Measurements from ENCODE around the gene MAFG. TPM values are rescaled to one million over a fixed set of nuclear protein-coding genes. Genes with fewer than 3 reads are reported as not detected.

MAFG gene
- total and polyA plus RNA-seq, 2 experiments from 2014 or later, result 16.1 to 27.0 TPM

DNA sequence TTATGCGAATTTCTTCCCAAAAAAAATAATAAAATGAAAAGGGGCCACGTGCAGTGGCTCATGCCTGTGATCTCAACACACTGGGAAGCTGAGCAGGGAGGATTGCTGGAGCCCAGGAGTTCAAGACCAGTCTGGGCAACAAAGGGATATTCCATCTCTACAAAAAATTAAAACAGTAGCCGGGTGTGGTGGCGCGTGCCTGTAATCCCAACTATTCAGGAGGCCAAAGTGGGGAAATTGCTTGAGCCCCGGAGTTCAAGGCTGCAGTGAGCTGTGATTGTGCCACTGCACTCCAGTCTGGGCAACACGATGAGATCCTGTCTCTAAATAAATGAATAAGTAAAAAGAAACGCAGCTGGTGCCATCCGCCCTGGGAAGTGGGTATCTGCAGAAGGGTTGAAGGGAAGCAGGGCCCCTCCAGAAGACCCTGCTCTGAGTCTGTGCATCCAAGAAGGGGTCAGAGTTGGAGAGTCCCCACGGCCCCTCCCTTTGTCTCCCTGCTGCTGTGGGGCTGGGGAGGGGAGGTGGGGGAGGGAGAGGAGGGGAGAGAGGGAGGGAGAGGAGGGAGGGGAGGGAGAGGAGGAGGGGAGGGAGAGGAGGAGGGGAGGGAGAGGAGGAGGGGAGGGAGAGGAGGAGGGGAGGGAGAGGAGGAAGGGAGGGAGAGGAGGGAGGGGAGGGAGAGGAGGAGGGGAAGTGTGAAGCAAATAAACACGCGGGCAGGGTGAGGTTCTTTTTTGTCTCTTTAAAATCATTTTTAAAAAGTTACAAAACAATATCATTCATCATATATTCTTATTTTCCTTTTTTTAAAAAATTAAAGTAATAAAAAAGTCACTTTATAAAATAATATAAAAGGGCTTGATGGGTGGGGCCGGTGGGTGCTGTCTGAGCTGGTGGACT lies 24.5 kb upstream of the MAFG start:
- Histone ChIP-seq H3K4me1 (ENCODE audit: low read depth) (peaks cover 2% of the 10 kb centered on the region), H3K36me3 (no peaks in the 10 kb centered on the region), H3K4me3 (no peak overlapping the region), H3K9me3 (ENCODE audit: low read depth) (no peaks in the 10 kb centered on the region), H3K27me3 (no peaks in the 10 kb centered on the region), H3K27ac (no peak overlapping the region)
- no peak for DNase-seq (ENCODE audit: low read depth in 1 of 2, low spot score in 1 of 2)
- TF ChIP-seq, protein P1, sequence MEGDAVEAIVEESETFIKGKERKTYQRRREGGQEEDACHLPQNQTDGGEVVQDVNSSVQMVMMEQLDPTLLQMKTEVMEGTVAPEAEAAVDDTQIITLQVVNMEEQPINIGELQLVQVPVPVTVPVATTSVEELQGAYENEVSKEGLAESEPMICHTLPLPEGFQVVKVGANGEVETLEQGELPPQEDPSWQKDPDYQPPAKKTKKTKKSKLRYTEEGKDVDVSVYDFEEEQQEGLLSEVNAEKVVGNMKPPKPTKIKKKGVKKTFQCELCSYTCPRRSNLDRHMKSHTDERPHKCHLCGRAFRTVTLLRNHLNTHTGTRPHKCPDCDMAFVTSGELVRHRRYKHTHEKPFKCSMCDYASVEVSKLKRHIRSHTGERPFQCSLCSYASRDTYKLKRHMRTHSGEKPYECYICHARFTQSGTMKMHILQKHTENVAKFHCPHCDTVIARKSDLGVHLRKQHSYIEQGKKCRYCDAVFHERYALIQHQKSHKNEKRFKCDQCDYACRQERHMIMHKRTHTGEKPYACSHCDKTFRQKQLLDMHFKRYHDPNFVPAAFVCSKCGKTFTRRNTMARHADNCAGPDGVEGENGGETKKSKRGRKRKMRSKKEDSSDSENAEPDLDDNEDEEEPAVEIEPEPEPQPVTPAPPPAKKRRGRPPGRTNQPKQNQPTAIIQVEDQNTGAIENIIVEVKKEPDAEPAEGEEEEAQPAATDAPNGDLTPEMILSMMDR (IDR thresholded peaks at IDR 0.05; ENCODE audit: low read depth, low read length), result no peak

- TF ChIP-seq, protein P1 (IDR thresholded peaks at IDR 0.05; ENCODE audit: low read depth, low read length), result no peak
- Histone ChIP-seq H3K27ac (no peak overlapping the region), H3K4me1 (ENCODE audit: low read depth) (peaks cover 4% of the 10 kb centered on the region), H3K36me3 (no peaks in the 10 kb centered on the region), H3K27me3 (no peaks in the 10 kb centered on the region), H3K9me3 (ENCODE audit: low read depth) (no peaks in the 10 kb centered on the region), H3K4me3 (no peak overlapping the region)
- DNase-seq (ENCODE audit: low read depth in 1 of 2, low spot score in 1 of 2), result no peak
These were observed 23.0 kb upstream of the MAFG start for GRCh38 chr17:81950501-81950900.

GRCh38 chr17:81948635-81949378 lies 21.3 kb upstream of the MAFG start:
- no peaks in the 10 kb centered on the region for H3K9me3 ChIP-seq (ENCODE audit: low read depth)
- H3K4me1 ChIP-seq (ENCODE audit: low read depth), result peaks cover 4% of the 10 kb centered on the region
- no peaks in the 10 kb centered on the region for H3K36me3 ChIP-seq
- H3K27ac ChIP-seq, result no peak overlapping the region
- DNase-seq (ENCODE audit: low read depth in 1 of 2, low spot score in 1 of 2), result no peak
- TF ChIP-seq, protein P1 (IDR thresholded peaks at IDR 0.05; ENCODE audit: low read depth, low read length), result no peak
- no peaks in the 10 kb centered on the region for H3K27me3 ChIP-seq
- no peak overlapping the region for H3K4me3 ChIP-seq

DNA sequence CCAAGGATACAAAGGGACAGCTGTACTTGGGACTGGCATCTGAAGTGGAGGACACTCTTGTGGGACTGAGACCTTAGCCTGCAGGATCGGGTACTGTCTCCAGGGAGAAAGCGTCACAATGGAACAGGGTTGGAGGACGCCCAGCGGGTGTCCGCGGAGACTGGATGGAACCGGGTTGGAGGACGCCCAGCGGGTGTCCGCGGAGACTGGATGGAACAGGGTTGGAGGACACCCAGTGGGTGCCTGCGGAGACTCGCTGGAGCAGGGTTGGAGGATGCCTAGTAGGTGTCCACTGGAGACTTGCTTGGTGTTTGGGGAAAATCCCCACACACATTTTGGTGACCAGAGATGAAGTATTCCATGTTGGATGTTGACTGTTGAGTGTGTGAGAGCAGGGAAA lies 19.7 kb upstream of the MAFG start, which contains the start of gene MYADML2:
Gene MYADML2 (minus strand): TSS at position 45 of the 400 bp plus-strand sequence. CDS start 5,492 bp downstream, outside the sequence.
- Histone ChIP-seq H3K27me3 (no peaks in the 10 kb centered on the region), H3K4me1 (ENCODE audit: low read depth) (peaks cover 12% of the 10 kb centered on the region), H3K4me3 (no peak within 1 kb of the TSS), H3K9me3 (ENCODE audit: low read depth) (no peaks in the 10 kb centered on the region), H3K36me3 (no peaks in the 10 kb centered on the region), H3K27ac (no peak within 1 kb of the TSS)
- TF ChIP-seq, protein P1 (IDR thresholded peaks at IDR 0.05; ENCODE audit: low read depth, low read length), result no peak
- no peak for DNase-seq (ENCODE audit: low read depth in 1 of 2, low spot score in 1 of 2)

- no peak overlapping the region for H3K4me3 ChIP-seq
- no peak for DNase-seq (ENCODE audit: low read depth in 1 of 2, low spot score in 1 of 2)
- no peaks in the 10 kb centered on the region for H3K27me3 ChIP-seq
- no peaks in the 10 kb centered on the region for H3K9me3 ChIP-seq (ENCODE audit: low read depth)
- H3K27ac ChIP-seq, result no peak overlapping the region
- TF ChIP-seq, protein P1 (IDR thresholded peaks at IDR 0.05; ENCODE audit: low read depth, low read length), result no peak
- H3K36me3 ChIP-seq, result no peaks in the 10 kb centered on the region
- peaks cover 33% of the 10 kb centered on the region for H3K4me1 ChIP-seq (ENCODE audit: low read depth)
These were observed 17.3 kb upstream of the MAFG start for GRCh38 chr17:81944858-81945257.
